HL-60 (cell line): ENCODE data around the gene EIPR1.

ENCODE experiments used
- DNase-seq, 2 experiments: peaks; one replicate each; pipeline ENCODE4 v3.0.0-alpha.2; 2010 to 2020; ENCODE audit warnings: low read depth in 1 of 2, low spot score in 1 of 2
- H3K27ac ChIP-seq: fragments of 250-450 bp; sonication (Bioruptor Pico); replicated peaks from 2 replicates; pipeline ENCODE4 v1.5.1; 2020; ENCODE audit warnings: mild to moderate bottlenecking, moderate library complexity
- H3K27me3 ChIP-seq: fragments of 250-450 bp; sonication (Bioruptor Pico); 2 replicates; pipeline ENCODE4 v1.5.1; 2021; ENCODE audit warnings: mild to moderate bottlenecking, moderate library complexity; ENCODE audit not compliant: insufficient read depth, poor library complexity, severe bottlenecking
- H3K4me3 ChIP-seq: replicated peaks from 2 replicates; pipeline ENCODE4 v1.5.1; 2011; ENCODE audit warnings: mild to moderate bottlenecking, control low read depth, low read length; ENCODE audit not compliant: insufficient read depth
- CTCF ChIP-seq: IDR thresholded peaks from one replicate; pipeline ENCODE4 v1.5.1; 2011; ENCODE audit warnings: low read length, control low read depth, inconsistent platforms; ENCODE audit not compliant: insufficient read depth
- GABPA ChIP-seq: IDR thresholded peaks from 2 replicates; pipeline ENCODE4 v1.6.1; 2012; ENCODE audit warnings: low read depth
- POLR2AphosphoS5 ChIP-seq: IDR thresholded peaks from 2 replicates; pipeline ENCODE4 v1.6.1; 2012; ENCODE audit warnings: low read depth
- REST ChIP-seq: IDR thresholded peaks from 2 replicates; pipeline ENCODE4 v1.6.1; 2012; ENCODE audit warnings: low read depth; ENCODE audit not compliant: insufficient replicate concordance
- SPI1 ChIP-seq: IDR thresholded peaks from 2 replicates; pipeline ENCODE4 v1.6.1; 2012; ENCODE audit warnings: low read depth, mild to moderate bottlenecking, borderline replicate concordance

Gene EIPR1

GRCh38 chr2:3279236-3279960 lies 98.2 kb downstream of the EIPR1 start:
- no peaks in the 10 kb centered on the region for H3K27me3 ChIP-seq
- H3K4me3 ChIP-seq = no peak overlapping the region
- no peak overlapping the region for H3K27ac ChIP-seq
- DNase-seq = no peak
- TF ChIP-seq REST (no peak), POLR2AphosphoS5 (no peak), SPI1 (no peak), GABPA (no peak), CTCF (no peak)

GRCh38 chr2:3278521-3279218 lies 98.9 kb downstream of the EIPR1 start:
- H3K27ac ChIP-seq = no peak overlapping the region
- H3K4me3 ChIP-seq = no peak overlapping the region
- DNase-seq = no peak
- no peaks in the 10 kb centered on the region for H3K27me3 ChIP-seq
- TF ChIP-seq CTCF (no peak), GABPA (no peak), POLR2AphosphoS5 (no peak)

- H3K27ac ChIP-seq = no peak overlapping the region
- TF ChIP-seq CTCF (no peak), REST (no peak), SPI1 (no peak), GABPA (no peak), POLR2AphosphoS5 (no peak)
- H3K27me3 ChIP-seq = no peaks in the 10 kb centered on the region
- no peak for DNase-seq
- no peak overlapping the region for H3K4me3 ChIP-seq
Measured at GRCh38 chr2:3277748-3278520, 99.7 kb downstream of the EIPR1 start.
